CD4-positive, alpha-beta T cell treated with Interleukin-6 for 4 hours (primary cell): Measurements from ENCODE around the gene SLC35D2.
"Not testable (repeated sequence)": the region's sequence is repeated elsewhere in the genome, so short reads cannot be mapped to it uniquely, and the experiment has no call there.

ENCODE experiments used
- DNase-seq: peaks from one replicate; pipeline ENCODE4 v3.0.0-alpha.2; 2020; ENCODE audit warnings: mixed read lengths

Gene SLC35D2

DNA sequence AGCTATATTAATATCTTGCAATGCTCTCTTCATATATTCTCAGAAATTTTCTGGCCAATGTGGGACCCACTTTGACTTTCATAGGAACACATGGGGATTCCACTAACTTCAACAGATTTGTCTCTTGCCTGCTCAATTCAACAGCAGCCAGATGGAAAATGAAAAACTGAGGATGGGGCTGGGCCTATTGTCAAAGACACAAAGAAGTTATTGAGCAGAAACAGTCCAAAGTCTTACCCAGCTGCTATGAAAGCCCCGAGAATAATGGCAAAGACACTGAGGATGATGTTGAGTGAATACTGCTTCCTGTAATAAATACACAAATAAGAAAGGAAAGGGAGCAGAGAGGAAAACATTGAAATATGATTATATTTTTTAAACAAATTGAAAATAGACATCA is 32.6 kb downstream of the SLC35D2 start:
- DNase-seq = no peak

DNA sequence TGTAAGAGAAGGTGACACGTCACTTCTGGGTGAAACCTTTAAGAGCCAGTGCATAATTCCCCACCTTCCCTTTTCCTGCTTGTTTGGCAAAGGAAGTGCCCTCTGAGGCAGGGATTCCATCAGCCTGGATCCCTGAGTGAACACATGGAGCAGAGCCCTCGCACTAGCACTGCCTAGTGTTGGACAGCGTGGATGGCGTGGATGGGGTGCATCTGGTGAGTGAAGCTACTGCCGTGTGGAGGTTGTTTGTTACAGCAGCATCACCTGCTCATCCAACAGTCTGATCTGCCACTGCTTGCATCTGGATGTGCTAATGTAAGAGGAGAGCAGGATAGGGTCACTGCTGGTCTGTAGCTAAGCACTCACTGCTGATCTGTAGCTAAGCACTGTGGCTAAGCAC is 35.2 kb downstream of the SLC35D2 start:
- no peak for DNase-seq

DNA sequence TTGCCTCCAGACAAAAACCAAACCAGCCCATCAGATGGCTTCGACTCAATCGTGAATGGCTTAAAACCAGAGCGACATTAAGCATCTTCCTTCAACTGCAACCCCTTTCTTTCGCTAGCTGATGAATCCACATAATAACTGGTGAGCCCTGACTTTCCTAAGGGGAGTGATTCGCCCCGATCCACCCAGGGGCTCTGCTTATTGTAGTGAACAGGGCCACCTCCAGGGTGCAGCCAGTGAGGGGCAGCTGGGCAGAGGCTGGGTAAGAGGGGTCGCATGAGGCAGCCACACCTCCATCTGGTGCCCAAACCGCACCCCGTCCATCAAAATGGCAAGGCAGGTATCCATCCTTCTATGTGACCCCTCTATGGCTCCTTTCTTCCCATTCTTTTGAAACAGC is 38.0 kb downstream of the SLC35D2 start:
- DNase-seq = no peak

DNA sequence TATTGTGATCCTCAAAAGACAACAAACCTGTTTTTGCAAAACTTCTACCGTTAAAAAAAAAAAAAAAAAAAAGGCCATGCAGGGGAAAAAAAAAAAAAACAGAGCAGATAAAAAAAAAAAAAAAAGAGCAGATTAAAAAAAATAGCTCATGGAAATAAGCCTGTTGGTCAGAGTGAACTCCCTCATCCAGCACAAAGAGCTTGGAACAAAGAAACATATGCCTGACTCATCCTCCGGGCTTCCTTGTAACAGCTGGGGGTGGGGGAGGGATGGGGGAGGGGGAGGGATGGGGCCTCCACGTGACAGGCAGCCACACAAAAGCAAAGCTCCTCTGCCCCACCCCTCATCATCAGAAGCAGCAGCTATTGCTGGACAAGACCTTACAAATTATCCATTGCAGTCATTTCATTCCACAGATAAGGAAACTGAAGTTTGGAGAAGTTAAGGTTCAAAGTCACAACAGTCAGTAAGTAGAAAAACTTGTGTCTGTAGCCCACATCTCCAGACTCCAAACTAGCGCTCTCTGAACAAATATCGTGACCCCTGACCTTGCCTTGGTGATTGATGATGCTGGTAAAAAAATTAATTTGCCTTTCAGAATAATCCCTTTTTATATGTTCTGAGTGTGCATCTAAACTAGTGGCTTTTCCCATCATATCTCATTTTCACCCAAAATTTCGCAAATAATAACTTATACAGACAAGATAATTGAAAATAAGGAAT is 38.9 kb downstream of the SLC35D2 start:
- DNase-seq = no peak

DNA sequence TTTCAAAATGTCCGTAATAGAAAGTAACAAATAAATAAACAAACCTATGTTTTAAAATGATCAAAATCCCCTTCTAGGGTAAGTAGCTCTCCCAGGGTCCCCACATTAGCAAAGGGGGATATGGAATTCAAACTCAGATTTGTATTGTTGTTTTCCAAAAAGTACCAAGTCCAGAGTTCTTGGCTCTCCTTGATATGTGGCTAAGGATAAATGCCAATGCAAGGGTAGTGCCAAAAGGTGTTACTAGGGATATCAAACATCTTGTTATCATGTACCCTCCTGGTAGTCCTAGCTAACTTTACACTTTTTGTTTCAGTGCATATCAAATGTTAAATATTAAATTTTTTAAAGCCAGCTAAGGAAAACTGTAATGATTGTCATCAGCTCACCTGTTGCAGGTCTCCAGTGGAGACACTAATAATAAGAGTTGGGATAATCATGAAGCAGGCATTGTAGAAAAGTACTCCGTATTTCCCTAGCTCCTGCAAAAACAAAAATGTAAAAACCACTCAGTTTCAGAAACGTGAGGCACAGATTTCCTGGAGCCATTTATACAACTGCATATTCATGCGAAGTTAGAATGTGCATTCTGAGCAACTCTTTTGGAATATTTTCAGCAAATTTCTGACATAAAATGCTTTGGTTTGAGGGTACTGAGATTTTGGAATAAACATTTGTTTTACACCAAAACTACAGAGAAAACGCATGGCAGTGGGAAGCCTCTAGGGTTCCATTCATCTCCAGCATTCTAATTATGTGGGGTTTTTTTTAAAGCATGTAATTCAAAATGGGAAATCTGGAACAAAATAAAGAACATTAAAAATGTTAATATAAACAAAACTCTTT is 39.8 kb downstream of the SLC35D2 start:
- DNase-seq = no peak

DNA sequence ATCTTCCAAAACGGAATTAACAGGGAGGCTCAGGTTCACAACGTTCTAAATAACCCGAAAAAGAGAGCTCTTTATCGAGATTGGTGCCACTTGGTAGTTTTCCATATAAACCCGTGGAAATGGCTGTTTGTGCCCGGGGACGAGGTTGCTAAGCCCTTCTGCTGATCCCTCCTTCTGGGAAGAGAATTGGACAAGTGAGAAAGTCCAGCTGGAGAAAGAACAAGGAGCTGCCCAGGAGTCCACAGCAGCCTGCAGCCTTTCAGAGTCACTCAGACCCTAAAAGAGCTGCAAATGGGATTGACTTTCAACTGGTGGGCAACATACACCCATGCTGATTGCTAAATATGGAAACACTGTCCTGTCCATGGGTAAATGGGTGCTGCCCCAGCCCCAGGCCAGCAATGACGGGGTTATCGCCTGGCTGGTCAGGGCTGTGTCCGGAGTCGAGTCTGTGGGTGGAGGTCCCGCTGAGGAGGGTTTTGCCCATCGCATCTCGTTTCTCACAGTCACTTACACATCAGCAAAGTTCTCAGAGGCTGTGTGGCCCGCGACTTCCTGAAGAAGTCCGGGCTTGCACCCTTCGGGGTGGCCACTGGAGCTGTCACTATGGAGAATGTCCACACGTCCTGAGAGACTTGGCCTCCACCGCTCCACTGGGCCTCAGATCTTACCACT is 40.8 kb downstream of the SLC35D2 start:
- no peak for DNase-seq

DNA sequence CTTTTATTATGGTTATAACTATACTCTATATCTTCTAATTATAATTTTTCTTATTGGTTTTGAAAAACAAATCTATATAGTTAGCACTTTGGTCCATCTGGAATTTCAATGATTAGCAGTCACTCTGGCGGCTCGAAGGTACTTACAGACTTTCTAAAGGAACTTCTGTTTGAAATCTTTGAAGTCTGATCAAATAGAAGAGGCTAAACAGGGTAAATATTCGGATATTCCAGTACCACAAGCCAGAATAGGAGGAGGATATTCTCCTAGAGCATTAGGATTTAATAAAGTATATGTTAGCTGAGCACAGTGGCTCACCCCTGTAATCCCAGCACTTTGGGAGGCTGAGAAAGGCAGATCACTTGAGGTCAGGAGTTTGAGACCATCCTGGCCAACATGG is 42.8 kb downstream of the SLC35D2 start:
- no peak for DNase-seq

DNA sequence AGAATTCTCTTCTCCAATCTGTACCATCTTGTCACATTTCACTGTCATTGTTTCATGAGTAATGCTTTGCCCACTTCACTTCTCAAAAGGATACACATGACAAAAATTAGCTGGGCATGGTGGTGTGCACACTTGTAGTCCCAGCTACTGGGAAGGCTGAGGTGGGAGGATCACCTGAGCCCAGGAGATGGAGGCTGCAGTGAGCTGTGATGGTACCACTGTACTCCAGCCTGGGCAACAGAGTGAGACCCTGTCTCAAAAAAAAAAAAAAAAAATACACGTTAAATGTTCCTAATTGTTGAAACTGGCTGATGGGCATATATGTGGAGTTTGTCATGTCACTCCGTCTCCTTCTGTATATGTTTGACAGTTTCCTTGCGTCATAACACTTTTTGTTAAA is 45.2 kb downstream of the SLC35D2 start:
- no peak for DNase-seq

DNA sequence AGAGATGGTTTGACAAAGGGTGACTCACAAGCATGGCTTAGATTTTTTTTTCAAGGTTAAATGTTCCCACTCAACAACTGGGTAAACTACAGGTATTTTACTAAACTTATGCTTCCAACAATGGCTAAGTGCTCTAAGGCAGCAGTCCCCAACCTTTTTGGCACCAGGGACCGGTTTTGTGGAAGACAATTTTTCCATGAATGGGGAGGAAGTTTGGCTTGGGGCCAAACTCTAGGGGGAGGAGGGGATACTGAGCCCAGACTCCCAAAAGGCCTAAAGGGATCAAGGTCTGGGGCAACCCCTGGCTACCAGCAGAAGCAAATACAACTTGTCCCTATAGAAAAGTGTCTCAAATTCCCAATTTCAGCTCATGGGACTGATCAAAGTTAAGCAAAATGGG is 49.6 kb downstream of the SLC35D2 start:
- DNase-seq = no peak

DNA sequence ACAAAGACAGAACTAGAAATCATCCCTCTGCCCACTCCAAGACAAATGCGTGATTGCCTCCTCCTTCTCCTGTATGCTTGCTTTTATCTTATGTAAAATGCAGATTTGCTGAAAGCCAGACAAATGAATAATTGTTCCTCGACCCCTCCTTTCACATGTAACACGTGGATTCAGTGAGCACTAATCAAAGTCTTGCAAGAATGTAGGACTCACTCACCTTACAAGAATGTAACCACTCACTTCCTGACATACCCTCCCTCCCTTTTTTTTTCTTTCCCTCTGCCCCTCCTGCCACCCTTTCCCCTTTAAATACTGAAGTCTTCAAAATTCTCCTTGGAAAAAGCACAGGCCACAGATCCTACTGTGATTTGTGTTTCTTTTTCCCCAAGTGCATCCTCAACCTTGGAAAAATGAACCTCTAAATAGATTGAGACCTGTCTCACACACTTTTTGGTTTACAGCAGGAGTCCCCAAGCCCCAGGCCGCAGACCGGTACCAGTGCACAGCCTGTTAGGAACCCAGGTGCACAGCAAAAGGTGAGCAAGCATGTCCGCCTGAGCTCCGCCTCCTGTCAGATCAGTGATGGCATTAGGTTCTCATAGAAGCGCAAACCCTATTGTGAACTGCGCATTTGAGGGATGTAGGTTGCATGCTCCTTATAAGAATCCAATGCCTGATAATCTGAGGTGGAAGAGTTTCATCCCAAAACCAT is 52.1 kb downstream of the SLC35D2 start:
- DNase-seq = no peak

DNA sequence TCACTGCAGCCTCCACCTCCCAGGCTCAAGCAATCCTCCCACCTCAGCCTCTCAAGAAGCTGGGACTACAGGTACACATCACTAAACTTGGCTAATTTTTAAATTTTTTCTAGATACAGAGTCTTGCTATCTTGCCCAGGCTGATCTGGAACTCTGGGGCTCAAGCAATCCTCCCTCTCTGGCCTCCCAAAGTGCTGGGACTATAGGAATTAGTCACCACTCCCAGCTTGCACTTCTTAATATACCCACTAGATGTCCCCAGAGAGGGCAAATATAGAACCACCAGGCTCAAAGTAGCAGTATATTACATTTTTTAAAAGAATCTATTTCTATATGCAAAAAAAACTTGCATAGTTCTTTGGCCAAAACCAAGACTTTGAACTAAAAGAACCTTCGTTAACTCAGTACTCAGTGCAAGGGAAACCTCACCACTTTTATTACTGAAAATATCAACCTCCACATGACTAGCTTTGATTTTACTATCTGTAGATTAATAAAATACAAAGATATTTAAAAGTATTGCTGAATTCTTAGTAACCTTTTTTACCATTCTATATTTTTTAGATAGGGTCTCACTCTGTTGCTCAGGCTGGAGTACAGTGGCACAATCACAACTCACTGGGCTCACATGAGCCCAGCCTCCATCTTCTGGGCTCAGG is 55.7 kb downstream of the SLC35D2 start:
- DNase-seq = peak; percentile 48

DNA sequence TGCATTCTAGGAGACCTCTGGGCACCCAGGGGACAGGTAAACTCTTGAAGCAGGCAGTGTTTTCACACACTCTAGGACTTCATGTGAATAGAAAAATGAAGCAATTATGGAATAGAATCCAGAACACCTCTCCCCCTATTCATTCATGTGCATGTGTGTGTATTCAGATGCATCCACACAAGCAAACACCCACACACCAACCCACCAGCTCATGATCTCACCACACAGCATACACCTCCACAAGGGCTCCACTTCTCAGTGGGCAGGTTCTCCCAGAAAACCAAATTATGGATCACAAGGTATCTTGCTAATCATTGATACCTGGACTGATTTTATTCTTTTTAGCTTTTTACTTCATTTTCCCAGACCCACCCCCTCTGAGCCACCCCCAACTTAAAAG is 60.3 kb downstream of the SLC35D2 start:
- no peak for DNase-seq

DNA sequence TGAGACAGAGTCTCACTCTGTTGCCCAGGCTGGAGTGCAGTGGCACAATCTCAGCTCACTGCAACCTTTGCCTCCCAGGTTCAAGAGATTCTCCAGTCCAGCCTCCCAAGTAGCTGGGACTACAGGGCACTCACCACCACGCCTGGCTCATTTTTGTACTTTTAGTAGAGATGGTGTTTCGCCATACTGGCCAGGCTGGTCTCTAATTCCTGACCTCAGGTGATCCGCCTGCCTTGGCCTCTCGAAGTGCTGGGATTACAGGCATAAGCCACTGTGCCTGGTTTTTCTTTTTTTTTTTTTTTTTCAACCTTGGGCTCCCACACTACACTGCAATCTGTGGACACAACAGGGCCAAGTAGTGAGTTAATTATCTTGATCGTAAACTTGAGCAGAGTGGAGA is 60.8 kb downstream of the SLC35D2 start:
- not testable (repeated sequence) for DNase-seq

DNA sequence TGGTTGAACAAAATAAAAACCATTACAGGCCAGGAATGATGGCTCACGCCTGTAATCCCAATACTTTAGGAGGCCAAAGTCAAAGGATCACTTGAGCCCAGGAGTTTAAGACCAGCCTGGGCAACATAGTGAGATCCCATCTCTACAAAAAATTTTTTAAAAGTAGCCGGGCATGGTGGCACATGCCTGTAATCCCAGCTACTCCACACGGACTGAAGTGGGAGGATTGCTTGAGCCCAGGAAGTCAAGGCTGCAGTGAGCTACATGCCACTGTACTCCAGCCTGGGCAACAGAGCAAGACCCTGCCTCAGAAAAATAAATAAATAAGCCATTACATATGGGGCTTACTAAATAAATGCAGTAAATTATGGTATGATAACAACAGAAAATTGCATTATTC is 61.3 kb downstream of the SLC35D2 start:
- not testable (repeated sequence) for DNase-seq

DNA sequence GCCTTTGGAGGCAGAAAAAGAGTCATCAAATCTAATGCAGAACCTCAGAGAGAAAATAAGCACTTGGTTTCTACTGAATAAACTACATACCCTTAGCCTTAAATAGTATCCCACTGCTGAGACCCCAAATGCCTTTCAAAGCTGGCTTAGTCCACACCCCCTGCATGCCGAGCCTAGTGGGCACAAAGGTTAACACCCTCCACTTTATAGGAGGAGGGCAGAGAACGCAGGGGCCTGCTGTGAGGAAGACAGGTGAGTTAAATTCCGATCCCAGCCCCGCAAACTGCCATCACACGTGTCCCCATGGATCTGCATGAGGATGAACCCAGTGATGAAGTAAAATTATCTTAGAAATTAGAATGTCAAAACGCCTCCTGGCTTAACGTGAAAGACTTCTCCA is 62.0 kb downstream of the SLC35D2 start:
- no peak for DNase-seq

DNA sequence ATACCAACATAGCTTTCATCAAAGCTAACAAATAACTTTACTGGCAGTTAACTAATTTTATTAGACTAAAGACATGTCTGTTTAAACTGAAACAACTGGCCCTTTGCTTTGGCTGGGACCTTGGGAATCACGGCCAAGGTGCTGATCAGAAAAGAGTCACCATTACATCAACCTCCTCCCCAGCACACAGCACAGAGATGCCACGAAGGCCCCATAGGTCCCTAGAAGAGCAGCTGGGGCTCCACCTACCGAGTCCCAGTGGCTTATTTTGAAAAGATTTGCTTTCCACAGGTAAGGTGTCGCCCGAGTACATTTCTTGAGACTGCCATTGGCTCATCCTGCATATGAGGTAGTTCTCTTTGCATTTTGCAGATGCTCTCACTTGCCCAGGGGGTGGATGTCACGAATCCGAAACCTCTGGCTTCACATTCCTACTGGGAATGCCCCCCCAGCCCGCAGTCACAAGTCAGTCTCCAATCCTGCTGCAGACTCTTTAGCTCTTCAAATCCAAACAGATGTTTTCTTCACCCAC is 62.7 kb downstream of the SLC35D2 start:
- no peak for DNase-seq

DNA sequence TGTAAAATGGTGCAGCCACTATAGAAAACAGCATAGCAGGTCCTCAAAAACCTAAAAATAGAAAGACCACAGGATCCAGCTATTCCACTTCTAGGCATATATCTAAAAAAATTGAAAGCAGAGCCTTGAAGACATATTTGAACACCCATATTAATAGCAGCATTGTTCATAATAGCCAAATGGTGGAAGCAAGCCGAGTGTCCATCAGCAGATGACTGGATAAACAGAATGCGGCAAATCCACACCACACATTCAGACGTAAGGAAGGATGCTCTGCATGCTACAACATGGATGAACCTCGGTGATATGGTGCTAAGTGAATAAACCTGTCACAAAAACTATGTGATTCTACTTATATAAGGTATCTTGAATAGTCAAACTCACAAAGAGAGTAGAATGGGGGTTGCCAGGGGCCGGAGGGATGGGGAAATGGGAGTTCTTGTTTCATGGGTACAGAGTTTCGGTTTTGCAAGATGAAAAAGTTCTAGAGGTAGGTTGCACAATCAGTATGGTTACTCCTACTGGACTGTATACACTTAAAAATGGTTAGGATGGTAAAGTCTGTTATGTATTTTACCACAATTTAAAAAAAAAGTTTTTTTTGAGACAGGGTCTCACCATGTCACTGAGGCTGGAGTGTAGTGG is 64.5 kb downstream of the SLC35D2 start:
- DNase-seq = no peak

DNA sequence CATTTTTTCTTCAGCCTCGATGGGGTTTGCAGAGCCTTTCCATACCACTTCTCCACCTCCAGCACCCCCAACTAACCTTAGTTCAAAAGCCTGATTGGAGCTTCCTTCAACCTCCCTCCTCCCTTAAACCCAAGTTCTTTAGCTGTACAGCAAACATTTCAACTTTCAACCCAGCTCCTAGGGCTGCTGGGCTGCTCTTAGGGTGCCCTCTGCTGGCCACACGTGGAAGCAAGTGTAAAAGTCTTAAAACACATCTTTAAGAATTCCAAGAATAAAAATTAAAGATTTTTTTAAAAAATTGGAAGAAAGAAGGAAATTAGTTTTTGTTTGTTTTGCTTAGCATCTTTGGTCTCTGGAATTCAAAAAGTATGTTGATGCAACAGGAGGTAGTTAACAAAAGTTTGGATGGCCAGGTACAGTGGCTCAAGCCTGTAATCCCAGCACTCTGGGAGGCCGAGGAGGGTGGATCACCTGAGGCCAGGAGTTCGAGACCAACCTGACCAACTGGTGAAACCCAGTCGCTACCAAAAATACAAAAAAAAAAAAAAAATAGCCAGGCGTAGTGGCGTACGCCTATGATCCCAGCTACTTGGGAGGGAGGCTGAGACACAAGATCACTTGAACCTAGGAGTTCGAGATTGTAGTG is 66.1 kb downstream of the SLC35D2 start:
- DNase-seq = peak; percentile 56

DNA sequence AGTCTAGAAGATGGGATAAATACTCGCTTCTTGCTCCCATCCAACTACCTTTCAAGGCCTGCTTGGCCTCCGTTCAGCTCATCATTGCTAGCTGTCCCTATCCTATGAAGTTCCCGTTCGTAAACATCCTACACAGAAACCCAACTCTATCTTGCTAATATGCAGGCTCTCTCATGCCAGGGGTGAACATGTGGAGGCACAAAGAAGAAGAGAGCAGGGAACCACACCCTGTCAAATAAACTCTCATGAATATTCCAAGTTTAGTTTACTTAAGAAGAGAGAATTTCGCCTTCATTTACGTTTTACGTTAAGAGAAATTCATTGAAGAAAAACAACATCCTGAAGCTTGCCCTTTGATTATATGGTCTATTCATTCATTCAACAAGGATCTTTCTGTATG is 73.7 kb downstream of the SLC35D2 start:
- no peak for DNase-seq

DNA sequence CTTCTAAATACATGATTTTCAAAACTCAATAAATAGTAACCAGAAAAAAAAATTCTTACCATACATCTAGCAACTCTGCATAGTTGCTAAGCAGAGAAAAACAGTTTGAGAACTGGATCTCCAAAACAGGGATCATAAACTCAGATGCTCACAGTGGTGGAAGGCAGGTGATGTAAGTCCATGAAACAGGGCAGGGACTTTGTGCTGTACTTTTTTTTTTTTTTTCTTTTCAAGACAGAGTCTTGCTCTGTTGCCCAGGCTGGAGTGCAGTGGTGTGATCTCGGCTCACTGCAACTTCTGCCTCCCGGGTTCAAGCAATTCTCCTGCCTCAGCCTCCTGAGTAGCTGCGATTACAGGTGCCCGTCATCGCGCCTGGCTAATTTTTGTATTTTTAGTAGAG is 76.6 kb downstream of the SLC35D2 start:
- not testable (repeated sequence) for DNase-seq

DNA sequence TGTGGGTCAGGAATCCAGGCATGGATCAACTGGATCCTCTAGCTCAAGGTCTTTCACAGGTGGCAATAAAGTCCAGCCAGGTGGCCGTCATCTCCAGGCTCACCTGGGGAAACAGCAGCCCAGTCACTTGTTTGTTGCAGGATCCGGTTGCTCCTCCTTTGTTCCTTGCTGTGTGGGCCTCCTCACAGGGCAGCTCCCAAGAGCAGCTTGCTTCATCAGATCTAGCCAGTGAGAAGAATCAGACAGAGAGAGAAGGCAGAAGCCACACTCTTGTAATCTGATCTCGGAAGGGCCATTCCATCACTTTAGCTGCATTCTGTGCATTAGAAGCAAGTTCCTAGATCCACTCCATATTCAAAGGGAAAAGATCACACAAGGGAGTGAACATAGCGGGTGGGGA is 78.3 kb downstream of the SLC35D2 start:
- DNase-seq = no peak
